NCI-H2227 treated with DMSO at 0.1 percent for 48 hours (cell line): ENCODE data around the gene NXPE1.

Source experiments
- DNase-seq: peaks from one replicate; lab custom pipeline; 2025; lab: John Stamatoyannopoulos, UW

The NXPE1 gene

GRCh38 chr11:114562166-114562916, 2.7 kb upstream of the NXPE1 start:
- DNase-seq = no peak

GRCh38 chr11:114556135-114556534, 3.5 kb downstream of the NXPE1 start:
- DNase-seq = no peak

GRCh38 chr11:114553642-114554041, 6.0 kb downstream of the NXPE1 start:
- no peak for DNase-seq

GRCh38 chr11:114551060-114551459, 8.6 kb downstream of the NXPE1 start:
- no peak for DNase-seq

GRCh38 chr11:114525682-114526081, 34.0 kb downstream of the NXPE1 start:
- DNase-seq = no peak

- DNase-seq = no peak
These were observed 35.6 kb downstream of the NXPE1 start for GRCh38 chr11:114524122-114524521.

GRCh38 chr11:114522818-114523217, 36.9 kb downstream of the NXPE1 start:
- DNase-seq = no peak

- DNase-seq = no peak
These were observed 48.1 kb downstream of the NXPE1 start for GRCh38 chr11:114511538-114511937.

GRCh38 chr11:114511079-114511478, 48.6 kb downstream of the NXPE1 start:
- no peak for DNase-seq

GRCh38 chr11:114501901-114502300, 57.8 kb downstream of the NXPE1 start:
- DNase-seq = no peak

- no peak for DNase-seq
These were observed 59.9 kb downstream of the NXPE1 start for GRCh38 chr11:114499756-114500155.

- DNase-seq = no peak
These were observed 62.8 kb downstream of the NXPE1 start for GRCh38 chr11:114496915-114497314.

- DNase-seq = no peak
These were observed 75.8 kb downstream of the NXPE1 start for GRCh38 chr11:114483929-114484328.

- DNase-seq = no peak
These were observed 77.6 kb downstream of the NXPE1 start for GRCh38 chr11:114482114-114482513.

GRCh38 chr11:114479331-114479730, 80.3 kb downstream of the NXPE1 start:
- no peak for DNase-seq

- no peak for DNase-seq
These were observed 80.9 kb downstream of the NXPE1 start for GRCh38 chr11:114478768-114479167.

GRCh38 chr11:114478001-114478410, 81.7 kb downstream of the NXPE1 start:
- DNase-seq = no peak

GRCh38 chr11:114472661-114473060, 87.0 kb downstream of the NXPE1 start:
- DNase-seq = no peak
